ENCODE results near the gene DRD4.
"Not testable (repeated sequence)": the region's sequence is repeated elsewhere in the genome, so short reads cannot be mapped to it uniquely, and the experiment has no call there.

Gene DRD4

DNA sequence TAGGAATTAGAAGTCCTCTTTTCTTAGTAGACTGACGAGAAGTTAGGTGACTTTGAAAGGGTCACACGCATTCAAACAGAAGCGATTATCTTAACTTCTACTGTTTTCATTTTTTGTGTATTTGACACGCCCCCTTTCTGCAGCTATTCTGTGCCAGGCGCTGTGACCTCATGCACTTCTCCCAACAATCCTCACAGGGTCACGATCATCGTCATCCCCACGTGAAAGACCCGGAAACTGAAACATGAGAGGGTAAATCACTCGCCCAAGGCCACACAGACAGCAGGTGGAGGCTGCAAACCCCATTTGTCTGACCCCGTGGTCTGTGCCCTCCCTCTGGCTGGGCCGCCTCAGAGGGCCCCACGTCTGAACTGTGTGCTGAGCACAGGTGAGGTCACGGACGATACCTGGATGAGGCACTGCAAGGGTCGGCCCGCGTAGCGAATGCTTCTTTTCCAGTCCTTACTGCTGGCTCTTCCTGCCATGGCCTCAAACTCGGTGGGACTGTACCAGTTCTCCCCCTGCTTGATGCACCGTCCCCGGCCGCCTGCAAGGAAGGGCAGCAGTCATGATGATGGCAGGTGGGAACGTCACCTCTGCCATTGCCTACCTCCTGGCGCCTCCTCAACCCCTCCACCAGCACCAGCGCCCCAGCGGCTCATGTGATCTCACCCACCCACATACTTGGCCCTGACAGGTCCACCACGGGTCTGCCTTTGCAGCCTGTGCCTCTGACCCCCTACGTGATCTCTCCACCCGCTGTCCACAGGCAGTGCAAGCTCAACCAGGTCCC lies 49.6 kb downstream of the DRD4 start:
- no peak overlapping the region for H3K4me3 ChIP-seq (ENCODE audit: low read length)
- no peak for DNase-seq (ENCODE audit: low read depth)
- TF ChIP-seq, protein P1, sequence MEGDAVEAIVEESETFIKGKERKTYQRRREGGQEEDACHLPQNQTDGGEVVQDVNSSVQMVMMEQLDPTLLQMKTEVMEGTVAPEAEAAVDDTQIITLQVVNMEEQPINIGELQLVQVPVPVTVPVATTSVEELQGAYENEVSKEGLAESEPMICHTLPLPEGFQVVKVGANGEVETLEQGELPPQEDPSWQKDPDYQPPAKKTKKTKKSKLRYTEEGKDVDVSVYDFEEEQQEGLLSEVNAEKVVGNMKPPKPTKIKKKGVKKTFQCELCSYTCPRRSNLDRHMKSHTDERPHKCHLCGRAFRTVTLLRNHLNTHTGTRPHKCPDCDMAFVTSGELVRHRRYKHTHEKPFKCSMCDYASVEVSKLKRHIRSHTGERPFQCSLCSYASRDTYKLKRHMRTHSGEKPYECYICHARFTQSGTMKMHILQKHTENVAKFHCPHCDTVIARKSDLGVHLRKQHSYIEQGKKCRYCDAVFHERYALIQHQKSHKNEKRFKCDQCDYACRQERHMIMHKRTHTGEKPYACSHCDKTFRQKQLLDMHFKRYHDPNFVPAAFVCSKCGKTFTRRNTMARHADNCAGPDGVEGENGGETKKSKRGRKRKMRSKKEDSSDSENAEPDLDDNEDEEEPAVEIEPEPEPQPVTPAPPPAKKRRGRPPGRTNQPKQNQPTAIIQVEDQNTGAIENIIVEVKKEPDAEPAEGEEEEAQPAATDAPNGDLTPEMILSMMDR (conservative IDR thresholded peaks at IDR 0.05; ENCODE audit: low read depth, low read length): no peak

DNA sequence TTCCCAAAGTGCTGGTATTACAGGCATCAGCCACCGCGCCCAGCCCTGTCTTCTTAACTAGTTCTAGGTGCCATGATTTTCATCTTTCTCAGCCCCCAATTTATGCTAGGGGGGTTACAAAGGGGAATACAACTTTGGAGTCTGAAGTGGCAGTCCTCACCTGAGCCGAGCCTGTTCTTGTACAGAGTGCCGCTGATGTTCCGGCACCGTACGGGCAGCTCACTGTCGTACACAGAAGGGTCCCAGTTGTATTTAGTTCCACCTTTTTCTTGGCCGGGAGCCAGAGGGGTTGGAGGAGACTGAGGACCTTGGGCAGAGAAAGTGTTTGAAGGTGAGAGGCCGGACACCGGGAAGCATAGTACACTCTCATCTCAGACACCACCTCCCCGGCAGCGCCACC lies 50.7 kb downstream of the DRD4 start:
- TF ChIP-seq, protein P1 (conservative IDR thresholded peaks at IDR 0.05; ENCODE audit: low read depth, low read length): no peak
- no peak overlapping the region for H3K4me3 ChIP-seq (ENCODE audit: low read length)
- no peak for DNase-seq (ENCODE audit: low read depth)

DNA sequence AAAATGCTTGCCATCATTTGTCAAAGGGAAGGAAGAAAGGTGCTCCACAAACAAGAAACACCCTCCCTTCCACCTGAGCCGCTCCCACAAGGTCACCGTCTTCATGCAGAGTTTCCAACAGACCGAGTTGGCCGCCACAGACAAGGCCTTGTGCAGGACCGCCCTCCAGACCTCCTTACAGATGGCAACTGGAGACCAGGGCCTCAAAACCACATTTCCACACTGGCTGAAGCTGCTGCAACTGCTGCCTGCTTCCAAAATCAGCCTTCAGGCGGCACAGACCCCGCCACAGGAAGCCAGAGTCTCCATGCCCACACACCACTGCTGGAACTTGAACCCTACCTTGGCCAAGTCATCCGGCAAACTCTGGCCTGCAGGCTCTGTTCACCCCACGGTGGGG lies 51.6 kb downstream of the DRD4 start:
- TF ChIP-seq, protein P1 (conservative IDR thresholded peaks at IDR 0.05; ENCODE audit: low read depth, low read length): no peak
- H3K4me3 ChIP-seq (ENCODE audit: low read length): no peak overlapping the region
- no peak for DNase-seq (ENCODE audit: low read depth)

DNA sequence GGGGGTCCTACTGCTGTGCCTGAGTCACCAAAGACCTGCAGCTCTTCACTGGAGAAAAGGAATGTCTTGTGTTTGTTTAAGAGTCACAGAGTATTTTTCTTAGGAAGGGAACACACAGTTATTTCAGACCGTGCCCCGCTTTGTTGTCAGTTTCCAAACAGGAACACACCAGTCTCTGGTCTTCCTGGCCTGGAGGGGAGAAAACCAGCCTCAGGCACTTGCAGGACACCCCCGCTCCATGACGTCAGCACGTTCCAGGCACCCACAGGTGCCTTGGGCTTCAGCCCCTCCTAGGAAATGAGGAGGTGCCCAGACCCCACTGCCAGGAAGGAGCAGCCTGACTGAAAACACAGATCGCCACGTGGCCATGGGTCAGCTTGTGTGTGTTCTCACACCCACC lies 52.6 kb downstream of the DRD4 start:
- DNase-seq (ENCODE audit: low read depth): no peak
- TF ChIP-seq, protein P1 (conservative IDR thresholded peaks at IDR 0.05; ENCODE audit: low read depth, low read length): no peak
- no peak overlapping the region for H3K4me3 ChIP-seq (ENCODE audit: low read length)

DNA sequence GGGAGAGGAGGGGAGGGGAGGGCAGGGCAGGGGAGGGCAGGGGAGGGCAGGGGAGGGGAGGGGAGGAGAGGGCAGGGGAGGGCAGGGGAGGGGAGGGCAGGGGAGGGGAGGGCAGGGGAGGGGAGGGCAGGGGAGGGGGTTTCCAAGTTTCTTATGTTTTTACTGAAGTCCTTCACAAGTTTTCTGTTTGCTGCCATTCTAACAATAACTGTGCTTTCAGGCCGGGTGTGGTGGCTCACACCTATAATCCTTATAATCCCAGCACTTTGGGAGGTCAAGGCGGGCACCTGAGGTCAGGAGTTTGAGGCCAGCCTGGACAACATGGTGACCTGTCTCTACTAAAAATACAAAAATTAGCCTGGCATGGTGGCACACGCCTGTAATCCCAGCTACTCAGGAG lies 53.2 kb downstream of the DRD4 start:
- H3K4me3 ChIP-seq (ENCODE audit: low read length); DNase-seq (ENCODE audit: low read depth): not testable (repeated sequence)
